WERI-Rb-1 (cell line): ENCODE measurements around the gene PDE4C.
A peak's percentile ranks its signal among the peaks of the same experiment; 100 is the strongest.

ENCODE experiments used
- DNase-seq: peaks from one replicate; pipeline ENCODE4 v3.0.0-alpha.2; 2020
- H3K27ac ChIP-seq: fragments of 250-450 bp; sonication (Bioruptor Pico); 2 replicates; pipeline ENCODE4 v1.5.1; 2020; ENCODE audit warnings: mild to moderate bottlenecking, moderate library complexity
- H3K27me3 ChIP-seq: fragments of 250-450 bp; sonication (Bioruptor Pico); 2 replicates; pipeline ENCODE4 v1.5.1; 2021; ENCODE audit warnings: mild to moderate bottlenecking, low read depth, moderate library complexity; ENCODE audit not compliant: insufficient read depth, severe bottlenecking
- H3K36me3 ChIP-seq: fragments of 250-450 bp; sonication (Bioruptor Pico); 2 replicates; pipeline ENCODE4 v1.5.1; 2020; ENCODE audit warnings: mild to moderate bottlenecking, moderate library complexity
- H3K4me3 ChIP-seq: 2 replicates; pipeline ENCODE4 v1.5.1; 2011; ENCODE audit warnings: low read depth, mild to moderate bottlenecking, control low read depth, low read length
- H3K9me3 ChIP-seq: fragments of 250-450 bp; sonication (Bioruptor Pico); 2 replicates; pipeline ENCODE4 v1.5.1; 2021; ENCODE audit warnings: mild to moderate bottlenecking, moderate library complexity; ENCODE audit not compliant: severe bottlenecking
- TF ChIP-seq, protein P1 (sequence below): IDR thresholded peaks from 2 replicates; pipeline ENCODE4 v1.5.1; 2011; ENCODE audit warnings: low read depth, mild to moderate bottlenecking, control low read depth, inconsistent platforms, low read length

PDE4C gene

DNA sequence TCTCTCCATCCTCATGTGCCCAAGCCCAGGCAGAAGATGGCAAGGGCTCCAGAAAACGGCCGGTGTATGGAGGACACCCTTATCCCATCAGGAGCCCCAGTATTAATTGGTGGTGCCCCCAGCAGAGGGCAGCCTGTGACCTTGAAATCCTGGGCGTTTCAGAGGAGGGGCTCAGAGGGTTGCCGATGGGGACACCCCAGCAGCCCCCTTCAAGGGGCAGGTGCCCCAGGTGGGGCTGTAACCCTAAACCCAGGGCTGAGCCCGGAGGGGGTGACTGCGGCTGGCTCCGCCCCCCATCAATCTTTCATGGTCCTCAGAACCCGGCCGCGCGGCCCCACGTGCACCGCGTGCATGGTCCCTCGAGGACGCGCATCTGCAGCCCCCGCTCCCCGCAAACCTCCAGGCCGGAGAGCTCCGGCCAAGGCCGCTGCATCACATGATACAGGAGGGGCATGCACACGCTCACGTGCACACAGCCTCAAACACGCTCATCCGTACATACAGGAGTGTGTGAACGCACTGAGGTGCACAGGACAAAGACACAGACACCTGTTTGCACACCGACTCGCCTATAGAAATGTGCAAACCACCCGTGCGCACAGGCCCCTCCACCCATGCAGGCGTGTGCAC lies 23.3 kb downstream of the PDE4C start:
- Histone ChIP-seq H3K27ac (no peak overlapping the region), H3K4me3 (peak overlapping the region; percentile 77), H3K27me3 (no peaks in the 10 kb centered on the region), H3K36me3 (peaks cover 36% of the 10 kb centered on the region), H3K9me3 (no peaks in the 10 kb centered on the region)
- DNase-seq = peak; percentile 51
- TF ChIP-seq, protein P1, sequence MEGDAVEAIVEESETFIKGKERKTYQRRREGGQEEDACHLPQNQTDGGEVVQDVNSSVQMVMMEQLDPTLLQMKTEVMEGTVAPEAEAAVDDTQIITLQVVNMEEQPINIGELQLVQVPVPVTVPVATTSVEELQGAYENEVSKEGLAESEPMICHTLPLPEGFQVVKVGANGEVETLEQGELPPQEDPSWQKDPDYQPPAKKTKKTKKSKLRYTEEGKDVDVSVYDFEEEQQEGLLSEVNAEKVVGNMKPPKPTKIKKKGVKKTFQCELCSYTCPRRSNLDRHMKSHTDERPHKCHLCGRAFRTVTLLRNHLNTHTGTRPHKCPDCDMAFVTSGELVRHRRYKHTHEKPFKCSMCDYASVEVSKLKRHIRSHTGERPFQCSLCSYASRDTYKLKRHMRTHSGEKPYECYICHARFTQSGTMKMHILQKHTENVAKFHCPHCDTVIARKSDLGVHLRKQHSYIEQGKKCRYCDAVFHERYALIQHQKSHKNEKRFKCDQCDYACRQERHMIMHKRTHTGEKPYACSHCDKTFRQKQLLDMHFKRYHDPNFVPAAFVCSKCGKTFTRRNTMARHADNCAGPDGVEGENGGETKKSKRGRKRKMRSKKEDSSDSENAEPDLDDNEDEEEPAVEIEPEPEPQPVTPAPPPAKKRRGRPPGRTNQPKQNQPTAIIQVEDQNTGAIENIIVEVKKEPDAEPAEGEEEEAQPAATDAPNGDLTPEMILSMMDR = peak; percentile 40

DNA sequence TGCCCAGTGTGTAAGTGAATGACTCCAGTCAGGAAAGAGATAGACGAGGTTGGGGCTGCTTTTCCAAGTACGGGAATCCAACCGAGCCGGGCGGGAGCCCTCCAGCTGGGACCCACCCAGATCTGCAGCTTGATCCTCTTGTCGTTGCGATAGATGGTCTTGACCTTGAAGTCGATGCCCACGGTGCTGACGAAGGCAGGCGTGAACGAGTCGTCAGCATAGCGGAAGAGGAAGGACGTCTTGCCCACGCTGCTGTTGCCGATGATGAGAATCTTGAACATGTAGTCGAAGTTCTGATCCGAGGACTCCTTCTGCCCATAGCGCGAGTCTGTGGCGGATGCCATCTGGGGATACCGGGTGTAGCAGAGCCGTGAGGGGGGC lies 23.9 kb downstream of the PDE4C start:
- Histone ChIP-seq H3K4me3 (no peak overlapping the region; the same call in 1 of the 2 replicates), H3K27me3 (no peaks in the 10 kb centered on the region), H3K27ac (no peak overlapping the region), H3K9me3 (no peaks in the 10 kb centered on the region), H3K36me3 (peaks cover 38% of the 10 kb centered on the region)
- TF ChIP-seq, protein P1 = no peak
- DNase-seq = no peak

DNA sequence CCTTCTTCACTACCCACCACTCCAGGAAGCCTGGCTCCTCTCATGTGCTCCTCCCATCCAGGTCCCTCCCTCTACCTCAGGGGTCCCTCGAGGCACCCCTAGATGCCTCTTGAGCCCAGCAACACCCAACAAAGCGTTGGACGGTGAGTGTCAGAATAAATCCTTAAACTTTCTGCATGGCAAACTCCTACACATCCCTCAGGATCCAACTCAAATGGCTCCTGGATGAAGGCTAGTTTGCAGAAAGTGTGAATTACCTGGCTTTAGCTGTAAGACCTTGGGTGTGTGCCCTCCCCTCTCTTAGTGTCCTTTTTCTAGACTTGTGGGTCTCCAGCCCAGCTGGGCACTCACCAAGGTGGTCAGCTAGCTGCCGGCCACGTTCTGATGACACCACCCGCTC lies 27.9 kb downstream of the PDE4C start:
- Histone ChIP-seq H3K27me3 (no peaks in the 10 kb centered on the region), H3K36me3 (peaks cover 54% of the 10 kb centered on the region), H3K9me3 (no peaks in the 10 kb centered on the region), H3K27ac (no peak overlapping the region), H3K4me3 (no peak overlapping the region)
- TF ChIP-seq, protein P1 = no peak
- DNase-seq = no peak

DNA sequence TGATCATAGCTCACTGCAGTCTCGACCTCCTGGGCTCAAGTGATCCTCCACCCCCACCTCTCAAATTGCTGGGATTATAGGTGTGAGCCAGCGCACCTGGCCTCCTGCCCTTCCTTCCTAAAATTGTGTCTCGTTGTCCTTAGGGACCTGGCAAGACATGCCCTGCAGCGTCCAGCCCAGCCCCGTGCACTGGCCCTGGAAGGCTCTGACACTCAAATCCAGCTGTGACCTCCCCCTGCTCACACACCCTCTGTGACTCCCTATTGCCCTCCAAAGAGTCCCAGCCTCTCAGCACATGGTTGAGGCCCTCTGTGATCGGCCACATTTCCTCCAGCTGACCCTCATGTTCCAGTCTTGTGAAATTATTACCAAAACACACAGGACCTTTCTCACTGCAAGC lies 28.3 kb downstream of the PDE4C start:
- Histone ChIP-seq H3K36me3 (peaks cover 54% of the 10 kb centered on the region), H3K27ac (no peak overlapping the region)

DNA sequence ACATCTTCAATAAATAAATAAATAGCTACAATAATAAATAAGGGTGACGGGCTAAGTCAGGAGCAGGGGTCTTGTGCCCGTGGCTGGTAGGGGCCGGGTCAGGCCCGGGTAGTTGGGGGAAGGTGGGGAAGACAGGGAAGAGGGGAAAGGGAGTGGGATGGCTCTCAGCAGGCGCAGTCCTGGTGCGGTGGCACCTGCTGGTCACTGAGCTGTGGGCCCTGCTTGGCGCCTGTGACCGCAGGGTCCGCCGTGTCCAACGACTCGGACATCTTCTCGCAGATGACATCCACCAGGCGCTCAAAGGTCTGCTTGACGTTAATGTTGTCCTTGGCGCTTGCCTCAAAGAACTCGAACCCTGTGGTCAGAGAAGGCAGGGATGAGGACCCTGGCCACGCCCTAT lies 28.9 kb downstream of the PDE4C start:
- no peak for DNase-seq
- H3K4me3 ChIP-seq = no peak overlapping the region
- TF ChIP-seq, protein P1 = no peak
- peaks cover 53% of the 10 kb centered on the region for H3K36me3 ChIP-seq
- no peak overlapping the region for H3K27ac ChIP-seq
- no peaks in the 10 kb centered on the region for H3K27me3 ChIP-seq
- no peaks in the 10 kb centered on the region for H3K9me3 ChIP-seq

More for the DNA sequence above, 28.3 kb downstream of the PDE4C start:
- TF ChIP-seq, protein P1 = no peak
- Histone ChIP-seq H3K9me3 (no peaks in the 10 kb centered on the region), H3K27me3 (no peaks in the 10 kb centered on the region), H3K4me3 (no peak overlapping the region)
- no peak for DNase-seq

DNA sequence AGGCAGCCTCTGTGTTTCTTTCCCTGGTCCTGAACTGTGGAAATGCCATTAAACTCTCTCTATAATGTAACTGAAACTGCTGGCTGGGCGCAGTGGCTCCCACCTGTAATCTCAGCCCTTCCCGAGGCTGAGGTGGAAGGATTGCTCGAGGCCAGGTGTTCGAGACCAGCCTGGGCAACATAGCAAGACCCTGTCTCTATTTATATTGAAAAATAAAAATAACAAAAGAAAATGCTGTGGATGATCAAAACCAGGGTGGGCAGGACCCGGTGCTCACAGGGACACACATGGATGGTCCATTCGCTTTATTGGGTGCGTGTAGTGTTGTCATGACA lies 29.8 kb downstream of the PDE4C start:
- TF ChIP-seq, protein P1 = no peak
- no peaks in the 10 kb centered on the region for H3K9me3 ChIP-seq
- no peaks in the 10 kb centered on the region for H3K27me3 ChIP-seq
- no peak overlapping the region for H3K27ac ChIP-seq
- H3K36me3 ChIP-seq = peaks cover 44% of the 10 kb centered on the region
- H3K4me3 ChIP-seq = no peak overlapping the region
- no peak for DNase-seq
